GM13976 (cell line): ENCODE measurements around the gene KRT37.
"Not testable (repeated sequence)": the region's sequence is repeated elsewhere in the genome, so short reads cannot be mapped to it uniquely, and the experiment has no call there.

Experiments
- DNase-seq: peaks from one replicate; pipeline ENCODE4 v3.0.0; 2012; ENCODE audit warnings: low spot score
- CTCF ChIP-seq: IDR thresholded peaks from 2 replicates; pipeline ENCODE4 v1.5.1; 2012; ENCODE audit warnings: borderline replicate concordance, mild to moderate bottlenecking; ENCODE audit not compliant: insufficient read depth; ENCODE audit errors: extremely low read depth, missing control alignments, control extremely low read depth
- in situ Hi-C: fragments of 300-500 bp; cut with MboI; formaldehyde crosslinking; loops from one replicate; pipeline ENCODE4 v1.12.0; 2022; ENCODE audit warnings: low sequenced_read_pairs, mixed read lengths, inconsistent platforms; ENCODE audit not compliant: unreplicated experiment

Gene KRT37

GRCh38 chr17:41433586-41433985, 9.2 kb upstream of the KRT37 start:
- DNase-seq: no peak
- TF ChIP-seq CTCF: no peak
- in situ Hi-C loops: no loop called here

- DNase-seq, in situ Hi-C loops: not testable (repeated sequence)
Observed at GRCh38 chr17:41430376-41430775, 6.0 kb upstream of the KRT37 start.

GRCh38 chr17:41429667-41430066, 5.3 kb upstream of the KRT37 start:
- TF ChIP-seq CTCF: no peak
- no peak for DNase-seq
- in situ Hi-C loops: no loop called here

- in situ Hi-C loops: no loop called here
- no peak for TF ChIP-seq CTCF
- DNase-seq: no peak
Observed at GRCh38 chr17:41428591-41429291, 4.4 kb upstream of the KRT37 start.

GRCh38 chr17:41422586-41422985, 1.8 kb downstream of the KRT37 start:
- in situ Hi-C loops, DNase-seq: not testable (repeated sequence)

GRCh38 chr17:41421617-41422016, 2.8 kb downstream of the KRT37 start:
- in situ Hi-C loops: no loop called here
- no peak for TF ChIP-seq CTCF
- DNase-seq: no peak

GRCh38 chr17:41421116-41421515, 3.3 kb downstream of the KRT37 start:
- DNase-seq: no peak
- in situ Hi-C loops: no loop called here
- no peak for TF ChIP-seq CTCF

GRCh38 chr17:41420134-41420533, 4.3 kb downstream of the KRT37 start:
- in situ Hi-C loops: no loop called here
- DNase-seq: no peak
- no peak for TF ChIP-seq CTCF
